Measurements from ENCODE around the gene SLC10A7.

Gene SLC10A7

GRCh38 chr4:146343776-146344175, 178.0 kb downstream of the SLC10A7 start:
- Histone ChIP-seq H3K4me3 (ENCODE audit: insufficient read depth, low read depth, low read length) (no peak overlapping the region), H3K36me3 (ENCODE audit: control insufficient read depth, insufficient read depth, low read length) (no peaks in the 10 kb centered on the region), H3K27me3 (ENCODE audit: control insufficient read depth, insufficient read depth, low read length, poor library complexity, severe bottlenecking) (no peaks in the 10 kb centered on the region), H3K9me3 (ENCODE audit: control insufficient read depth, low read length) (no peaks in the 10 kb centered on the region), H3K4me1 (ENCODE audit: control insufficient read depth, insufficient read depth, low read length) (no peaks in the 10 kb centered on the region), H3K27ac (ENCODE audit: insufficient read depth, low read depth, low read length, poor library complexity, severe bottlenecking) (no peak overlapping the region)
- 91 to 94% methylated on average over 3 of the region's 3 CpGs for WGBS, 2 experiments

GRCh38 chr4:146343199-146343598, 178.5 kb downstream of the SLC10A7 start:
- no peaks in the 10 kb centered on the region for H3K27me3 ChIP-seq (ENCODE audit: control insufficient read depth, insufficient read depth, low read length, poor library complexity, severe bottlenecking)
- no peaks in the 10 kb centered on the region for H3K4me1 ChIP-seq (ENCODE audit: control insufficient read depth, insufficient read depth, low read length)
- H3K36me3 ChIP-seq (ENCODE audit: control insufficient read depth, insufficient read depth, low read length), result no peaks in the 10 kb centered on the region
- H3K9me3 ChIP-seq (ENCODE audit: control insufficient read depth, low read length), result no peaks in the 10 kb centered on the region
- no peak overlapping the region for H3K4me3 ChIP-seq (ENCODE audit: insufficient read depth, low read depth, low read length)
- H3K27ac ChIP-seq (ENCODE audit: insufficient read depth, low read depth, low read length, poor library complexity, severe bottlenecking), result no peak overlapping the region

- Histone ChIP-seq H3K27me3 (ENCODE audit: control insufficient read depth, insufficient read depth, low read length, poor library complexity, severe bottlenecking) (no peaks in the 10 kb centered on the region), H3K36me3 (ENCODE audit: control insufficient read depth, insufficient read depth, low read length) (no peaks in the 10 kb centered on the region), H3K4me1 (ENCODE audit: control insufficient read depth, insufficient read depth, low read length) (no peaks in the 10 kb centered on the region), H3K4me3 (ENCODE audit: insufficient read depth, low read depth, low read length) (no peak overlapping the region), H3K27ac (ENCODE audit: insufficient read depth, low read depth, low read length, poor library complexity, severe bottlenecking) (no peak overlapping the region), H3K9me3 (ENCODE audit: control insufficient read depth, low read length) (no peaks in the 10 kb centered on the region)
- no CpG with 5 or more reads among the region's 1 CpG for WGBS, 2 experiments
Observed at GRCh38 chr4:146342600-146343192, 179.0 kb downstream of the SLC10A7 start.

GRCh38 chr4:146340798-146341197, 180.9 kb downstream of the SLC10A7 start:
- Histone ChIP-seq H3K27ac (ENCODE audit: insufficient read depth, low read depth, low read length, poor library complexity, severe bottlenecking) (no peak overlapping the region), H3K27me3 (ENCODE audit: control insufficient read depth, insufficient read depth, low read length, poor library complexity, severe bottlenecking) (no peaks in the 10 kb centered on the region), H3K36me3 (ENCODE audit: control insufficient read depth, insufficient read depth, low read length) (no peaks in the 10 kb centered on the region), H3K4me1 (ENCODE audit: control insufficient read depth, insufficient read depth, low read length) (no peaks in the 10 kb centered on the region), H3K9me3 (ENCODE audit: control insufficient read depth, low read length) (no peaks in the 10 kb centered on the region), H3K4me3 (ENCODE audit: insufficient read depth, low read depth, low read length) (no peak overlapping the region)

GRCh38 chr4:146338512-146338911, 183.2 kb downstream of the SLC10A7 start:
- Histone ChIP-seq H3K4me3 (ENCODE audit: insufficient read depth, low read depth, low read length) (no peak overlapping the region), H3K36me3 (ENCODE audit: control insufficient read depth, insufficient read depth, low read length) (no peaks in the 10 kb centered on the region), H3K27me3 (ENCODE audit: control insufficient read depth, insufficient read depth, low read length, poor library complexity, severe bottlenecking) (no peaks in the 10 kb centered on the region), H3K4me1 (ENCODE audit: control insufficient read depth, insufficient read depth, low read length) (no peaks in the 10 kb centered on the region), H3K9me3 (ENCODE audit: control insufficient read depth, low read length) (no peaks in the 10 kb centered on the region), H3K27ac (ENCODE audit: insufficient read depth, low read depth, low read length, poor library complexity, severe bottlenecking) (no peak overlapping the region)

GRCh38 chr4:146336410-146336807, 185.3 kb downstream of the SLC10A7 start:
- no peaks in the 10 kb centered on the region for H3K9me3 ChIP-seq (ENCODE audit: control insufficient read depth, low read length)
- WGBS, 2 experiments, result 88% methylated on average over 1 of the region's 1 CpG; no CpG with 5 or more reads in 1 of the 2 experiments
- no peak overlapping the region for H3K27ac ChIP-seq (ENCODE audit: insufficient read depth, low read depth, low read length, poor library complexity, severe bottlenecking)
- H3K27me3 ChIP-seq (ENCODE audit: control insufficient read depth, insufficient read depth, low read length, poor library complexity, severe bottlenecking), result no peaks in the 10 kb centered on the region
- no peaks in the 10 kb centered on the region for H3K36me3 ChIP-seq (ENCODE audit: control insufficient read depth, insufficient read depth, low read length)
- H3K4me1 ChIP-seq (ENCODE audit: control insufficient read depth, insufficient read depth, low read length), result no peaks in the 10 kb centered on the region
- no peak overlapping the region for H3K4me3 ChIP-seq (ENCODE audit: insufficient read depth, low read depth, low read length)

- Histone ChIP-seq H3K27ac (ENCODE audit: insufficient read depth, low read depth, low read length, poor library complexity, severe bottlenecking) (no peak overlapping the region), H3K36me3 (ENCODE audit: control insufficient read depth, insufficient read depth, low read length) (no peaks in the 10 kb centered on the region), H3K4me1 (ENCODE audit: control insufficient read depth, insufficient read depth, low read length) (no peaks in the 10 kb centered on the region), H3K9me3 (ENCODE audit: control insufficient read depth, low read length) (no peaks in the 10 kb centered on the region), H3K4me3 (ENCODE audit: insufficient read depth, low read depth, low read length) (no peak overlapping the region), H3K27me3 (ENCODE audit: control insufficient read depth, insufficient read depth, low read length, poor library complexity, severe bottlenecking) (no peaks in the 10 kb centered on the region)
- 94 to 97% methylated on average over 3 of the region's 3 CpGs for WGBS, 2 experiments
Observed at GRCh38 chr4:146335763-146336409, 185.9 kb downstream of the SLC10A7 start.

- no peaks in the 10 kb centered on the region for H3K27me3 ChIP-seq (ENCODE audit: control insufficient read depth, insufficient read depth, low read length, poor library complexity, severe bottlenecking)
- no peaks in the 10 kb centered on the region for H3K36me3 ChIP-seq (ENCODE audit: control insufficient read depth, insufficient read depth, low read length)
- no peak overlapping the region for H3K4me3 ChIP-seq (ENCODE audit: insufficient read depth, low read depth, low read length)
- H3K4me1 ChIP-seq (ENCODE audit: control insufficient read depth, insufficient read depth, low read length), result no peaks in the 10 kb centered on the region
- H3K27ac ChIP-seq (ENCODE audit: insufficient read depth, low read depth, low read length, poor library complexity, severe bottlenecking), result no peak overlapping the region
- 91% methylated on average over 4 of the region's 4 CpGs for WGBS, 2 experiments
- no peaks in the 10 kb centered on the region for H3K9me3 ChIP-seq (ENCODE audit: control insufficient read depth, low read length)
Observed at GRCh38 chr4:146334862-146335449, 186.8 kb downstream of the SLC10A7 start.

- H3K4me1 ChIP-seq (ENCODE audit: control insufficient read depth, insufficient read depth, low read length), result no peaks in the 10 kb centered on the region
- no peak overlapping the region for H3K27ac ChIP-seq (ENCODE audit: insufficient read depth, low read depth, low read length, poor library complexity, severe bottlenecking)
- no peaks in the 10 kb centered on the region for H3K36me3 ChIP-seq (ENCODE audit: control insufficient read depth, insufficient read depth, low read length)
- 89 to 95% methylated on average over 2 of the region's 2 CpGs for WGBS, 2 experiments
- H3K27me3 ChIP-seq (ENCODE audit: control insufficient read depth, insufficient read depth, low read length, poor library complexity, severe bottlenecking), result no peaks in the 10 kb centered on the region
- H3K9me3 ChIP-seq (ENCODE audit: control insufficient read depth, low read length), result no peaks in the 10 kb centered on the region
- H3K4me3 ChIP-seq (ENCODE audit: insufficient read depth, low read depth, low read length), result no peak overlapping the region
Observed at GRCh38 chr4:146333895-146334262, 187.9 kb downstream of the SLC10A7 start.

GRCh38 chr4:146333187-146333894, 188.4 kb downstream of the SLC10A7 start:
- Histone ChIP-seq H3K4me3 (ENCODE audit: insufficient read depth, low read depth, low read length) (no peak overlapping the region), H3K4me1 (ENCODE audit: control insufficient read depth, insufficient read depth, low read length) (no peaks in the 10 kb centered on the region)
- 78 to 88% methylated on average over 3 of the region's 4 CpGs for WGBS, 2 experiments

More at GRCh38 chr4:146333187-146333894, 188.4 kb downstream of the SLC10A7 start:
- H3K27ac ChIP-seq (ENCODE audit: insufficient read depth, low read depth, low read length, poor library complexity, severe bottlenecking), result no peak overlapping the region
- no peaks in the 10 kb centered on the region for H3K36me3 ChIP-seq (ENCODE audit: control insufficient read depth, insufficient read depth, low read length)
- H3K9me3 ChIP-seq (ENCODE audit: control insufficient read depth, low read length), result no peaks in the 10 kb centered on the region
- H3K27me3 ChIP-seq (ENCODE audit: control insufficient read depth, insufficient read depth, low read length, poor library complexity, severe bottlenecking), result no peaks in the 10 kb centered on the region
